Measurements from ENCODE around the gene UCK2. TPM values are rescaled to one million over a fixed set of nuclear protein-coding genes. Genes with fewer than 3 reads are reported as not detected.

Gene UCK2
- total and polyA plus RNA-seq, 2 of the 8 experiments (the other 6 are each of a cell fraction or from before 2014, with no cell fraction given), result 103 to 109 TPM

DNA sequence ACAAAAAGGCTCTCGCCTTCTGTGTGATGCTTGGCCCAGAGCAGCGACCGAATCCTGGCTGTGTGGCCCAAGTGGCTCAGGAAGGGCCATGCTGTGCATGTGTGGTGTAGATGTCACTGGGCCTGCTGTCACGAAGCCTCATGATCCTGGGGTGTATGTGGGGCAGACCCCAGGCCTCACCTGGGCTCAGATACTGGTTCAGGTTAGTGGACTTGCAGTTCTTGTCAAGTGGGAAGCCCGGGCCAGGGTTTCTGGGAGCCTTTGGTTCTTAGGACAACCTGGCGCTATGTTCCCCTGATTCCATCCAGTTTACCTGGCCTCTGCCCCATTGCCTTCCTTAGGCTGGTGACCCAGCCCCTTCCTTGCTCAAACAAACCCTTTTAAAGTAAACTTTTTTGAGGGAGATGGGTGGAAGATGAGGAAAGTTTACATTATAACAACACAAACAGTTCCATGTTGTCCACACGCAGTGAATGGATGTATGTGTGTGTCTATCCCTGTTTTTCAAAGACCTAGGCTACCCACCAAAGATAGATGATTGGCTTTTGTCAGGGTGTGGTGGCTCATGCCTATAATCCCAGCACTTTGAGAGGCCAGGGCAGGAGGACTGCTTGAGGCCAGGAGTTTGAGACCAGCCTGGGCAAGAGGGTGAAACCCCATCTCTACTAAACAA, 84.3 kb downstream of the UCK2 start:
- WGBS, 2 experiments (ENCODE audit: extremely low coverage in 1 of 2, insufficient coverage in 1 of 2, insufficient read length in 1 of 2, insufficient replicate concordance in 2 of 2, low coverage in 1 of 2, low lambda C conversion rate in 2 of 2, missing lambda C conversion rate in 1 of 2), result 92% methylated on average over 6 of the region's 7 CpGs; no CpG with 5 or more reads in 1 of the 2 experiments
- TF ChIP-seq, protein P1, sequence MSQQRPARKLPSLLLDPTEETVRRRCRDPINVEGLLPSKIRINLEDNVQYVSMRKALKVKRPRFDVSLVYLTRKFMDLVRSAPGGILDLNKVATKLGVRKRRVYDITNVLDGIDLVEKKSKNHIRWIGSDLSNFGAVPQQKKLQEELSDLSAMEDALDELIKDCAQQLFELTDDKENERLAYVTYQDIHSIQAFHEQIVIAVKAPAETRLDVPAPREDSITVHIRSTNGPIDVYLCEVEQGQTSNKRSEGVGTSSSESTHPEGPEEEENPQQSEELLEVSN (IDR thresholded peaks at IDR 0.05), result no peak
- TF ChIP-seq BACH1 (IDR thresholded peaks at IDR 0.05; ENCODE audit: low read length), result no peak
- no peak; the same call in 1 of the 2 replicates for TF ChIP-seq POLR2AphosphoS5 (IDR thresholded peaks at IDR 0.05; ENCODE audit: low read depth, low read length)
- TF ChIP-seq CBX8 (IDR thresholded peaks at IDR 0.05; ENCODE audit: borderline replicate concordance, low read depth, low read length), result no peak
- TF ChIP-seq SP4 (IDR thresholded peaks at IDR 0.05; ENCODE audit: low read length), result no peak

More for the DNA sequence above, 84.3 kb downstream of the UCK2 start:
- H4K5ac ChIP-seq (ENCODE audit: insufficient read length, low read depth, low read length), result no peak overlapping the region
- no peak overlapping the region for H2BK20ac ChIP-seq (ENCODE audit: low read length)
- DNase-seq (ENCODE audit: low read depth in 1 of 2, low spot score in 2 of 2) (no peak), FAIRE-seq (no peak)
- peaks cover 12 to 39% (median 27%) of the 10 kb centered on the region in 4 experiments for H3K36me3 ChIP-seq (ENCODE audit: control insufficient read depth in 2 of 4, insufficient read depth in 4 of 4, low read length in 3 of 4)
- no peak overlapping the region for H2AFZ ChIP-seq (ENCODE audit: low read length)
- H3K27ac ChIP-seq (ENCODE audit: low read depth, low read length), result no peak overlapping the region
- no peaks in the 10 kb centered on the region for H3K79me2 ChIP-seq (ENCODE audit: control insufficient read depth in 1 of 2, insufficient read depth in 2 of 2, low read length in 2 of 2)
- no peak overlapping the region for H3K4ac ChIP-seq (replicated peaks; ENCODE audit: insufficient read length, low read depth, low read length)
- H2AK5ac ChIP-seq (ENCODE audit: low read depth, low read length), result no peak overlapping the region
- H3K18ac ChIP-seq (ENCODE audit: extremely low read depth, low read length), result no peak overlapping the region
- no peak overlapping the region for H2BK15ac ChIP-seq (ENCODE audit: low read length)
- H3K9me3 ChIP-seq (ENCODE audit: insufficient read depth in 2 of 2, low read depth in 1 of 2, low read length in 1 of 2), result no peaks in the 10 kb centered on the region
- H2BK120ac ChIP-seq (replicated peaks; ENCODE audit: low read depth, low read length), result no peak overlapping the region
- no peaks in the 10 kb centered on the region for H3K79me1 ChIP-seq (ENCODE audit: low read depth, low read length)
- no peak overlapping the region for H3K23ac ChIP-seq (ENCODE audit: insufficient read length)
- no peaks in the 10 kb centered on the region for H3K4me1 ChIP-seq (replicated peaks in 1 of 4; ENCODE audit: control insufficient read depth in 3 of 4, insufficient read depth in 4 of 4, low read length in 3 of 4)
- no peak overlapping the region for H4K91ac ChIP-seq (replicated peaks; ENCODE audit: insufficient read length, low read length)
- ChIA-PET CTCF (ENCODE audit: partially characterized antibody) (interaction anchor here (1.0 to 7.9 kb wide), 7 partner anchors 15 to 520 kb away, joined by 3 to 75 read pairs (median 7); no protein-coding TSS in a partner anchor), POLR2A (ENCODE audit: partially characterized antibody) (interaction anchor here (1.1 to 1.5 kb wide), 2 partner anchors 10 to 103 kb away, joined by 5 to 6 read pairs; no protein-coding TSS in a partner anchor)
- H3K23me2 ChIP-seq (ENCODE audit: low read depth, low read length), result no peaks in the 10 kb centered on the region
- H3K9ac ChIP-seq (replicated peaks in 1 of 4; ENCODE audit: extremely low read depth in 1 of 4, low read depth in 3 of 4, low read length in 3 of 4), result no peak overlapping the region
- no peak overlapping the region for H2BK5ac ChIP-seq (ENCODE audit: low read depth, low read length)
- no peaks in the 10 kb centered on the region for H3K27me3 ChIP-seq (replicated peaks in 1 of 4; ENCODE audit: control insufficient read depth in 3 of 4, extremely low read depth in 1 of 4, insufficient read depth in 3 of 4, low read length in 3 of 4)
- H3K4me3 ChIP-seq (ENCODE audit: extremely low read depth in 1 of 4, insufficient read depth in 2 of 4, low read depth in 3 of 4, low read length in 4 of 4), result no peak overlapping the region
- H3K4me2 ChIP-seq (ENCODE audit: insufficient read depth in 1 of 2, low read depth in 2 of 2, low read length in 2 of 2), result no peak overlapping the region
- H3K14ac ChIP-seq (ENCODE audit: insufficient read length), result no peak overlapping the region
- no peak overlapping the region for H4K8ac ChIP-seq (ENCODE audit: extremely low read depth, insufficient read depth, low read length)
- peaks cover 4 to 6% of the 10 kb centered on the region in 2 experiments for H4K20me1 ChIP-seq (replicated peaks in 1 of 2; ENCODE audit: control insufficient read depth in 1 of 2, insufficient read depth in 2 of 2, low read length in 2 of 2)
- no peak overlapping the region for H2BK12ac ChIP-seq (ENCODE audit: low read depth, low read length)
- no peak overlapping the region for H3K56ac ChIP-seq (replicated peaks; ENCODE audit: insufficient read length, low read depth, low read length)

Measured in H1 (cell line).